ENCODE data around the gene KMT2B.

- TF ChIP-seq CTCF (IDR thresholded peaks at IDR 0.05): no peak
- TF ChIP-seq POLR2A (IDR thresholded peaks at IDR 0.05): no peak
These were observed 28.3 kb downstream of the KMT2B start for GRCh38 chr19:35746087-35746462.
